Measurements from ENCODE around the gene VPS9D1. TPM values are rescaled to one million over a fixed set of nuclear protein-coding genes. Genes with fewer than 3 reads are reported as not detected.
"Not testable (repeated sequence)": the region's sequence is repeated elsewhere in the genome, so short reads cannot be mapped to it uniquely, and the experiment has no call there.

VPS9D1 gene
- total and polyA plus RNA-seq, 2 experiments from 2014 or later, result 2.1 to 2.2 TPM

DNA sequence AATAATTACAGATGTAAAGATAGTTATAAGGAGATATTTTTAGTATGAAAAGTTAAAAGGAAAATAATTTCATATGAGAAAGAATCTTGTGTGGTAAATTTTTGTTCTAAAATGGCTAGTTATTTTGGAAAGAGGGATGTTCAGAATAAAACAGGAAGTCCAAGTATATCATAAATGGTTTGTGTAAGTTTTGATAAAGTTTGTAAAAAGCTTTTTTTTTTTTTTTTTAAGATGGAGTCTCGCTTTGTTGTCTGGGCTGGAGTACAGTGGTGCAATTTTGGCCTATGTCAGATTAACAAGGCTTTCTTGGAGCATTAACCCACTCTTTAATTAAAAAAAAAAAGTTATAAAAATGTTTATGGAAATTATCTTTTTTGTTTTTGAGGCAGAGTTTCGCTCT, 42.4 kb downstream of the VPS9D1 start:
- no peaks in the 10 kb centered on the region for H3K79me2 ChIP-seq (replicated peaks; ENCODE audit: insufficient read depth)
- H3K27me3 Mint-ChIP-seq (ENCODE audit: insufficient read depth, low read depth, poor library complexity), result peaks cover 6% of the 10 kb centered on the region
- H3K4me1 Mint-ChIP-seq, result no peaks in the 10 kb centered on the region
- H3K27me3 ChIP-seq (ENCODE audit: insufficient read depth), result no peaks in the 10 kb centered on the region
- H3K4me3 ChIP-seq, result no peak overlapping the region
- no peak overlapping the region for H3K27ac ChIP-seq (ENCODE audit: low read depth)
- peaks cover 71% of the 10 kb centered on the region for H3K36me3 Mint-ChIP-seq (ENCODE audit: low read depth)
- H3K9me3 Mint-ChIP-seq, result peaks cover 81% of the 10 kb centered on the region
- H3K4me2 ChIP-seq, result no peak overlapping the region
- no peak for TF ChIP-seq STAT1 (IDR thresholded peaks at IDR 0.05; ENCODE audit: unreplicated experiment)
- no peak for TF ChIP-seq JUNB (IDR thresholded peaks at IDR 0.05; ENCODE audit: unreplicated experiment)
- no peaks in the 10 kb centered on the region for H3F3A ChIP-seq (replicated peaks; ENCODE audit: low read depth)
- DNase-seq (ENCODE audit: low spot score), result no peak
- H2AFZ ChIP-seq, result no peak overlapping the region
- no peak overlapping the region for H3K4me3 Mint-ChIP-seq
- no peak overlapping the region for H3K27ac Mint-ChIP-seq
- ATAC-seq, result no peak
- H4K20me1 ChIP-seq (replicated peaks; ENCODE audit: insufficient read depth), result no peaks in the 10 kb centered on the region
- H3K4me1 ChIP-seq (ENCODE audit: insufficient read depth), result no peaks in the 10 kb centered on the region
- H3K36me3 ChIP-seq (ENCODE audit: insufficient read depth), result peaks cover 9% of the 10 kb centered on the region
- no peaks in the 10 kb centered on the region for H3K9me2 ChIP-seq (ENCODE audit: insufficient read depth)

DNA sequence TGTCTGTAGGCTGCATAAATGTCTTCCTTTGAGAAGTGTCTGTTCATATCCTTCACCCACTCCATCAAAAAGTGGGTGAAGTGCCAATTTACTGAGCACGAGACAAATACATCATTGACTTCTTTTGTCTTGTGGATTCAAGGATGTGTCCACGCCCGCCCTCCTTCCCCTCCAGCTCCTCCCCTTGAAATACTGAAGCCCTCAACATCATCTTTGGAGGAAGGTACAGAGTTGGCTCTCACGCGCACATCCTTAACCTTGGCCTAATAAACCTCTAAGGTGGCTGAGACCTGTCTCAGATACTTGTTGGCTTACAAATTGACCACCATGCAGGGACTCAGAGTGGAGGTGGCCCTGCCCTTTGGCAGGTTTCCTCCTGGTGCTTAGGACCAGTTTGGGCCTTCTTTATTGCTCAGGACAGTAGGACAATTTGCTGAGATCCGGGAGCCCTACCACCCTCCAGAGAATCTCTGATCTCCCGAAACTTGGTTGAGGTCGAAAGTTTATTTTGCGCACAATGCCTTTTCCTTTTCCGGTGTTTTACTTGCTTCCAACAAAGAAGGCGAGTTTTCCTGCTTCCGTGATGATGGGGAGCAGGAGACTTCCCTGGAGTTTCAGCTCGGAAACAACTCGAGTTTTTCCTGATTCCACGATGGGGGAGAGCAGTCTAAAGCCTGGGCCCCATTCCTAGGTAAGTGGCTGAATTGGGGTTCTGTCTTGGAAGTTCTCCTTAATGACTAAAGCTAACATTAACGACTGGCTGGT, 48.3 kb downstream of the VPS9D1 start:
- peaks cover 39% of the 10 kb centered on the region for H3K36me3 Mint-ChIP-seq (ENCODE audit: low read depth)
- TF ChIP-seq, protein P1, sequence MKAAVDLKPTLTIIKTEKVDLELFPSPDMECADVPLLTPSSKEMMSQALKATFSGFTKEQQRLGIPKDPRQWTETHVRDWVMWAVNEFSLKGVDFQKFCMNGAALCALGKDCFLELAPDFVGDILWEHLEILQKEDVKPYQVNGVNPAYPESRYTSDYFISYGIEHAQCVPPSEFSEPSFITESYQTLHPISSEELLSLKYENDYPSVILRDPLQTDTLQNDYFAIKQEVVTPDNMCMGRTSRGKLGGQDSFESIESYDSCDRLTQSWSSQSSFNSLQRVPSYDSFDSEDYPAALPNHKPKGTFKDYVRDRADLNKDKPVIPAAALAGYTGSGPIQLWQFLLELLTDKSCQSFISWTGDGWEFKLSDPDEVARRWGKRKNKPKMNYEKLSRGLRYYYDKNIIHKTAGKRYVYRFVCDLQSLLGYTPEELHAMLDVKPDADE (IDR thresholded peaks at IDR 0.05), result no peak
- no peak for TF ChIP-seq CREB1 (CRISPR knock-in tag; IDR thresholded peaks at IDR 0.05; ENCODE audit: low read depth)
- no peak for TF ChIP-seq POLR2AphosphoS5 (IDR thresholded peaks at IDR 0.05; ENCODE audit: low read depth)
- no peak for TF ChIP-seq ZNF331 (CRISPR knock-in tag; IDR thresholded peaks at IDR 0.05; ENCODE audit: low read depth)
- no peak for TF ChIP-seq EZH2 (IDR thresholded peaks at IDR 0.05; ENCODE audit: low read depth, unreplicated experiment)
- TF ChIP-seq, protein P2, sequence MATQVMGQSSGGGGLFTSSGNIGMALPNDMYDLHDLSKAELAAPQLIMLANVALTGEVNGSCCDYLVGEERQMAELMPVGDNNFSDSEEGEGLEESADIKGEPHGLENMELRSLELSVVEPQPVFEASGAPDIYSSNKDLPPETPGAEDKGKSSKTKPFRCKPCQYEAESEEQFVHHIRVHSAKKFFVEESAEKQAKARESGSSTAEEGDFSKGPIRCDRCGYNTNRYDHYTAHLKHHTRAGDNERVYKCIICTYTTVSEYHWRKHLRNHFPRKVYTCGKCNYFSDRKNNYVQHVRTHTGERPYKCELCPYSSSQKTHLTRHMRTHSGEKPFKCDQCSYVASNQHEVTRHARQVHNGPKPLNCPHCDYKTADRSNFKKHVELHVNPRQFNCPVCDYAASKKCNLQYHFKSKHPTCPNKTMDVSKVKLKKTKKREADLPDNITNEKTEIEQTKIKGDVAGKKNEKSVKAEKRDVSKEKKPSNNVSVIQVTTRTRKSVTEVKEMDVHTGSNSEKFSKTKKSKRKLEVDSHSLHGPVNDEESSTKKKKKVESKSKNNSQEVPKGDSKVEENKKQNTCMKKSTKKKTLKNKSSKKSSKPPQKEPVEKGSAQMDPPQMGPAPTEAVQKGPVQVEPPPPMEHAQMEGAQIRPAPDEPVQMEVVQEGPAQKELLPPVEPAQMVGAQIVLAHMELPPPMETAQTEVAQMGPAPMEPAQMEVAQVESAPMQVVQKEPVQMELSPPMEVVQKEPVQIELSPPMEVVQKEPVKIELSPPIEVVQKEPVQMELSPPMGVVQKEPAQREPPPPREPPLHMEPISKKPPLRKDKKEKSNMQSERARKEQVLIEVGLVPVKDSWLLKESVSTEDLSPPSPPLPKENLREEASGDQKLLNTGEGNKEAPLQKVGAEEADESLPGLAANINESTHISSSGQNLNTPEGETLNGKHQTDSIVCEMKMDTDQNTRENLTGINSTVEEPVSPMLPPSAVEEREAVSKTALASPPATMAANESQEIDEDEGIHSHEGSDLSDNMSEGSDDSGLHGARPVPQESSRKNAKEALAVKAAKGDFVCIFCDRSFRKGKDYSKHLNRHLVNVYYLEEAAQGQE (IDR thresholded peaks at IDR 0.05; ENCODE audit: unreplicated experiment), result no peak
- TF ChIP-seq NANOG (IDR thresholded peaks at IDR 0.05; ENCODE audit: borderline replicate concordance), result no peak
- peaks cover 3% of the 10 kb centered on the region for H3K27me3 Mint-ChIP-seq (ENCODE audit: insufficient read depth, low read depth, poor library complexity)
- no peaks in the 10 kb centered on the region for H3K4me1 ChIP-seq (ENCODE audit: insufficient read depth)
- no peak overlapping the region for H3K4me3 ChIP-seq
- H3K9me2 ChIP-seq (ENCODE audit: insufficient read depth), result 0 out of 2 replicates have a peak, but pooled peaks cover 3% of the 10 kb centered on the region
- no peaks in the 10 kb centered on the region for H3K4me1 Mint-ChIP-seq
- no peak overlapping the region for H3K27ac ChIP-seq (ENCODE audit: low read depth)
- H3K79me2 ChIP-seq (replicated peaks; ENCODE audit: insufficient read depth), result no peaks in the 10 kb centered on the region
- H3K27ac Mint-ChIP-seq, result no peak overlapping the region
- H3K4me2 ChIP-seq, result no peak overlapping the region
- H2AFZ ChIP-seq, result no peak overlapping the region
- no peak for ATAC-seq
- peaks cover 41% of the 10 kb centered on the region for H3K9me3 Mint-ChIP-seq
- H3F3A ChIP-seq (replicated peaks; ENCODE audit: low read depth), result 0 out of 2 replicates have a peak, but pooled peaks cover 2% of the 10 kb centered on the region
- H3K27me3 ChIP-seq (ENCODE audit: insufficient read depth), result no peaks in the 10 kb centered on the region
- H4K20me1 ChIP-seq (replicated peaks; ENCODE audit: insufficient read depth), result no peaks in the 10 kb centered on the region
- peaks cover 9% of the 10 kb centered on the region for H3K36me3 ChIP-seq (ENCODE audit: insufficient read depth)
- no peak for DNase-seq (ENCODE audit: low spot score)
- no peak overlapping the region; the same call in 2 of the 3 replicates for H3K4me3 Mint-ChIP-seq

DNA sequence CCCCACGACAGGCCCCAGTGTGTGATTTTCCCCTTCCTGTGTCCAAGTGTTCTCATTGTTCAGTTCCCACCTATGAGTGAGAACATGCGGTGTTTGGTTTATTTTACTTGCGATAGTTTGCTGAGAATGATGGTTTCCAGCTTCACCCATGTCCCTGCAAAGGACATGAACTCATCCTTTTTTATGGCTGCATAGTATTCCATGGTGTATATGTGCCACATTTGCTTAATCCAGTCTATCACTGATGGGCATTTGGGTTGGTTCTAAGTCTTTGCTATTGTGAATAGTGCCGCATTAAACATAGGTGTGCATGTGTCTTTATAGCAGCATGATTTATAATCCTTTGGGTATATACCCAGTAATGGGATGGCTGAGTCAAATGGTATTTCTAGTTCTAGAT, 49.1 kb downstream of the VPS9D1 start:
- Mint-ChIP-seq H3K36me3 (ENCODE audit: low read depth) (peaks cover 44% of the 10 kb centered on the region), H3K9me3 (peaks cover 37% of the 10 kb centered on the region)
- H3K27ac ChIP-seq (ENCODE audit: low read depth); H3K4me1 ChIP-seq (ENCODE audit: insufficient read depth); H3K4me1 Mint-ChIP-seq; H3K4me3 Mint-ChIP-seq; DNase-seq (ENCODE audit: low spot score); H3K4me2 ChIP-seq; H3F3A ChIP-seq (replicated peaks; ENCODE audit: low read depth); H3K27ac Mint-ChIP-seq; H2AFZ ChIP-seq; H3K79me2 ChIP-seq (replicated peaks; ENCODE audit: insufficient read depth); H3K4me3 ChIP-seq; H3K27me3 ChIP-seq (ENCODE audit: insufficient read depth); ATAC-seq; H3K9me2 ChIP-seq (ENCODE audit: insufficient read depth); H4K20me1 ChIP-seq (replicated peaks; ENCODE audit: insufficient read depth); H3K27me3 Mint-ChIP-seq (ENCODE audit: insufficient read depth, low read depth, poor library complexity); H3K36me3 ChIP-seq (ENCODE audit: insufficient read depth): not testable (repeated sequence)

All from GM23338 (cell line).